GM19193 (cell line): ENCODE results near the gene TRAF1.

Experiments
- POLR2A ChIP-seq: IDR thresholded peaks from 4 replicates; pipeline ENCODE4 v1.6.1; 2011; ENCODE audit not compliant: insufficient read depth, insufficient read length; ENCODE audit errors: extremely low read depth

TRAF1 gene

DNA sequence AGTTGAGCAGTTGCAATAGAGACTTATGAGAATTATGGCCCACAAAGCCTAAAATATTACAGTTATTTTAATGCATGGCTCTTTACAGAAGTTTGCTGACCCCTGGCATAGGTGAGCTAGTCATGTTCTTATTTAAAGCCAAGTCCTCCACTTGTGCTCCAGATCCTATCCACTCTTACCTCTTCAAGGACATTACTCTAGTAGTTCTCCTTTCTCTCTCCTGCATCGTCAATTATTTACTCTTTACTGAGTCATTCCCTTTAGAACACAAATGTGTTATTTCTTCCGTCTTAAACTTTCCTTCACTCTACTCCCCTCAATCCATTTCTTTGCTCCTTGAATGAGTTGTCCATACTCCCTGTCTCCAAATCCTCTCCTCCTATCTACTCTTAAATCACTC lies 20.6 kb upstream of the TRAF1 start:
- no peak for TF ChIP-seq POLR2A

- no peak for TF ChIP-seq POLR2A
Measured at GRCh38 chr9:120946259-120946658, 19.7 kb upstream of the TRAF1 start.

DNA sequence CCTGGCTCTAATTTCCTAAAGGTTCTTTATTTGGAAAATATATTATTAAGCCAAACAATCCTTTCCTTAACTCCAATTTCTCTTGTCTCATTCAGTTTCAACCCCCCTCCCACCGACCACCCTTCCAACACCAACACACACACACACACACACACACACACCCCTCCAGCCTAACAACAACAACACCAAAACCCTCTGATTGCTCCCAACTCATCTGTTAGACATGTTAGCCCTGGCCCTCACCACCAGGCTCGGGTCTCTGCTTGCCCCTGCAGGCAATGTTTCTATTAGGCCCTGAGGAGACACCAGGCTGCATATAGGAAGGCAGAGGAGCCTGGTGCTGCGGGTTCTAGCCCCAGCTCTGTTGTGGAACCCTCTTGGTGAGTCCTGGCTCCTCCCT lies 18.4 kb upstream of the TRAF1 start:
- TF ChIP-seq POLR2A = no peak

GRCh38 chr9:120944434-120944843 lies 17.8 kb upstream of the TRAF1 start:
- TF ChIP-seq POLR2A = no peak

GRCh38 chr9:120942186-120943001 lies 15.8 kb upstream of the TRAF1 start:
- no peak for TF ChIP-seq POLR2A

GRCh38 chr9:120941046-120941770 lies 14.6 kb upstream of the TRAF1 start:
- TF ChIP-seq POLR2A = no peak

DNA sequence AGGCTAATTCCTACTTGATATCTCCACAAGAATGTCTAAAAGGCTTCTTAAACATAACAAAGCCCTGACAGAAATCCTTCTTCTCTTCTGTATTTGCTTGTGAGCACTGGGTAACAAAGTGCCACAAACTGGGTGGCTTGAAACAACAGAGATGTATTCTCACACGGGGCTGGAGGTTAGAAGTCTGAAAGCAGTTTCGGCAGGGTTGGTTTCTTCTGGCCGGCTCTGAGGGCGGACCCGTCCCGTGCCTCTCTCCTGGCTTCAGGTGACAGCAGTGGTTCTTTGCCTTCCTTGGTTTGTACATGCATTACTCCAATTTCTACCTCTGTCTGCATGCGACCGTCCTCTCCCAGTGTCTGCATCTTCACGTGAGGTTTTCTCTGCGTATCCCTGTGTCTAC lies 14.0 kb upstream of the TRAF1 start:
- no peak for TF ChIP-seq POLR2A

DNA sequence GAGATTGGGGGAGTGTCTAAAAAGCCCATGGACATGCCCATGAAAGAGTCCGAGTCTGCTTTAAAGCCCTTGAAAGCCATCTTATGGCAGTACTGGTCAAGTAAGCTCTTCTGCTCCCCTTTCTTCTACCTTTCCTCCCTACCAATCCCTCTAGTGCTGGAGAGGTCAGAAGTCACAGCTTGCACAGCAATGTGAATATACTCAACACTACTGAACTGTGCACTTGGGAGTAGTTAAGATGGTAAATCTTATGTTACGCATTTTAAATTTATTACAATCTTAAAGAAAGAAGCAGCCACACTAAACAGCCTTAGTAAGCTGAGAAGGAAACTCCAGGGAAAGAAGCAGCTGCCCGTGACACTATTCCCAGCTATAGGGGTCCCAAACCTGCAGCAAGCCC lies 12.3 kb upstream of the TRAF1 start:
- TF ChIP-seq POLR2A = no peak

GRCh38 chr9:120937596-120937995 lies 11.0 kb upstream of the TRAF1 start:
- TF ChIP-seq POLR2A = no peak

- TF ChIP-seq POLR2A = no peak
Measured at GRCh38 chr9:120937127-120937526, 10.5 kb upstream of the TRAF1 start.

DNA sequence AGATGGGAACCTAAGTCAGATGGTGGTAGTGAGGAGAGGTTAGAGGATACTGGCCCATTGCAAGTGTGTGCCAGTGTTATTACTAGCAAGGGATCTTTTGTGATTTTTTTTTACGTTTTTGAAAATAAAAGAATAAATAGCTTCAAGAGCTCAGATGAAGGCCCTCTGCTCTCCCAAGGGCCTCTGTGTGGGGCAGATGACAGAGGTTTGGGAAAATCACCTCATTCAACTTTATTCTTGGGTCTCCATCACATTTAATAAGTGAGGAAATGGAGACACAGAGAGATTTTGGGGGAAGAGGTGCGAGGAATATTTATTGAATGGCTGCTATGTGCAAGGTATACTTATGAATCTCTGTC lies 10.1 kb upstream of the TRAF1 start:
- no peak for TF ChIP-seq POLR2A

- TF ChIP-seq POLR2A = no peak
Measured at GRCh38 chr9:120936011-120936763, 9.6 kb upstream of the TRAF1 start.

DNA sequence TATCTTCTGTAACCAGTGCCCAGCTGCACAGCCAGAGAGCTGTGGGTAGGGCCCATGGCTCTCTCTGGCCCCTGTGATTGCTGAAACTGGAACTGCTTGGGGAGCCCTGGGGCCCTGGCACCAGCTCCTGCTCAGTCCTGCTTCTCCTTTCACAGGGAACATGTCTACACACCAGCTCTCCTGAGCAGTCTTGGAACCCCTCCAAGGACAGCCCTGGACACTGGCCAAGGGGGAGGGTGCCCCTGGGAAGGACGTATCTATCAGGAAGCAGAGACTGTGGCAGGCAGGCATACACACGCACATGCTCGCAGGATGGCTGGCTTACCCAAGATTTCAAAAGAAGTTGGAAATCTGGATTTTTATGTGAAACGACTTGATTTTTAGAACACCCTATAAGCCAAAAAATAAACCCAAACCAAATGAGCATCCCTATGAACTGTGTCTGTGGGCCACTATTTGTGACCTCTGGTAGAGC lies 8.8 kb upstream of the TRAF1 start:
- no peak for TF ChIP-seq POLR2A

GRCh38 chr9:120934281-120934680 lies 7.7 kb upstream of the TRAF1 start:
- no peak for TF ChIP-seq POLR2A

- TF ChIP-seq POLR2A = no peak
Measured at GRCh38 chr9:120933310-120934055, 6.9 kb upstream of the TRAF1 start.

DNA sequence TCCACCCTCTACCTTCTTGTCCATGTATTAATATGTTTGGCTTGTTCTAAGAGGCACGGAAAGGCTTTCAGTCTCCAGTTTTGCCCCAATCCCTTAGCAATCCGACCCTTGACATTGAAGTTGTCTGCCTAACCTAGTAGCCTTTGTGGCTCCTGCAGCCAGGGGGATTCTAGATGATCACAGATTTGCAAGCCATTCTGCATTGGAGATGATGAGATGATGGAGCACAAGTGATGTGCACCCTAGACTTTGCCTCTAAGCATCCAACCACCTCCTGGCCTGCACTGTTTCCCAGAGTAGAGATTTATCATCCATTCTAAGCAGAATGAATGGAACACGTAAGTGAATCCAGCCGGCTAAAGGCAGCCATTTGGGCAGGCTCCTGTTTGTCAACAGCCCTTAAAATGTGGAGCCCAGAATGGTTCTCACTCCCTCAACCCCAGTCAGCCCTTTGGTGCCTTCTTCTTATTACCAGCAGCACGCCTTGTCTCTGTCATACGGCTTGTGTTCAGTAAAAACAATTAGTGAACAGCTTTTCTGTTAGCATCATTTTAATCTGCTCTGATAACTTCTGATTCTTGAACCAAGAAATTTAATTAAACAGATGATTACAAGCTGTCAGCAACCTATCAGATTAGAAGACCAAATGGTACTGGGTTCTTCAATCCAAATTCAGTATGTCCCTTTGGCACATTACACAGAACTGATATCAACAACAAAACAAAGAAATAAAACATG lies 5.7 kb upstream of the TRAF1 start:
- TF ChIP-seq POLR2A = peak; percentile 21
